Measurements from ENCODE around the gene FBXL13. TPM values are rescaled to one million over a fixed set of nuclear protein-coding genes. Genes with fewer than 3 reads are reported as not detected.
A peak's percentile ranks its signal among the peaks of the same experiment; 100 is the strongest.

FBXL13 gene
- polyA plus RNA-seq, 1 of the 3 experiments (the other 2 are of a cell fraction), result 1.1 TPM

DNA sequence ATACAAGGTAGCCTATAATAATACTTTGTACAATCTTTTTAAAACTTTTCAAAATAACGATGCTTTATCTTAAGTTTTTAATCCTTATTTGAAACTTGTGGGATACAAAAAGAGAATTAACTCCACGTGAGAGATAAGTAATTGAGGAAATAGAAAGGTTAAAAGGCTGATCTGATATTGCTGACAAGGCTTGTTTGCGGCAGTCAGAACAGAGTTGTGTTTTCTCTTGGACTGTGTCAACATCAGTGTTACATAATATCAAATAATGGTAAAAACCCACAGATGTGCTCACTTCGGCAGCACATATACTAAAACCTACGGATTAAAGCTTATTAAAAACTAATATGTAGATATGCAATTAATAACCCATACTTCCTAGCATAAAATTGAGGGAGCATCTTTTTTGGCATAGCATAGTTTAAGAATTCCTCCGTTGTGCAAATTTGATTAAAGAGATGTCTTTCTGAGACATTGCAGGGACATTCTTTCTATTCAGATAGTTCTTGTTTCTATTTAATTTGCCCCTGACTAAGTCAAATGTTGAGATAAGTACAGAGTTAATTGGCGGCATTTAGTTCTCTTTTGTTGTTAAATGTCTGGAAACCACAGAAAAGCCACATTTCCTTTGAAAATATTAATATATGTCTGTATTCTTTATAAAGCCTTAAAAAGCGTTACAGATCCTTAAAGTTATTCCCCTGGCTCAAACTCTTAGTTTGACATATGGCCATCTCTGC, 262.5 kb downstream of the FBXL13 start:
- no peaks in the 10 kb centered on the region for H3K27me3 ChIP-seq (ENCODE audit: insufficient read depth)
- no peaks in the 10 kb centered on the region for H3F3A ChIP-seq (replicated peaks; ENCODE audit: insufficient read depth)
- H3K27ac ChIP-seq (ENCODE audit: low read depth in 2 of 2, low read length in 1 of 2), result peak overlapping the region; percentile 52 to 61; a peak in 2 of 4 replicates
- H3K4me1 ChIP-seq (ENCODE audit: control insufficient read depth in 1 of 2, insufficient read depth in 2 of 2, low read depth in 1 of 2, low read length in 1 of 2), result peaks cover 0 to 3% of the 10 kb centered on the region in 2 experiments; a peak in 1 of 4 replicates
- peaks cover 2 to 10% of the 10 kb centered on the region in 2 experiments for H3K36me3 ChIP-seq (replicated peaks in 1 of 2; ENCODE audit: control insufficient read depth in 1 of 2, insufficient read depth in 2 of 2, low read length in 1 of 2)
- H3K9me2 ChIP-seq, result no peaks in the 10 kb centered on the region
- no peak overlapping the region for H3K9ac ChIP-seq
- ChIA-PET POLR2A (no interaction called here), CTCF (interaction anchor here (1.3 kb wide), 1 partner anchor 250 kb away, joined by 5 read pairs; no protein-coding TSS in a partner anchor)
- H3K9me3 ChIP-seq, result no peaks in the 10 kb centered on the region
- no peak overlapping the region for H2AFZ ChIP-seq (ENCODE audit: low read depth)
- no peak for DNase-seq
- no peak overlapping the region for H3K4me3 ChIP-seq (ENCODE audit: low read depth in 2 of 2, low read length in 1 of 2)
- no peak overlapping the region for H3K4me2 ChIP-seq
- H3K79me2 ChIP-seq (ENCODE audit: insufficient read depth), result no peaks in the 10 kb centered on the region
- WGBS (ENCODE audit: low lambda C conversion rate), result 36% methylated on average over 8 of the region's 8 CpGs
- no peaks in the 10 kb centered on the region for H4K20me1 ChIP-seq (ENCODE audit: insufficient read depth)
- TF ChIP-seq NRF1 (IDR thresholded peaks at IDR 0.05; ENCODE audit: low read depth, low read length) (no peak), FOXJ3 (CRISPR knock-in tag; IDR thresholded peaks at IDR 0.05) (no peak), FOSL2 (IDR thresholded peaks at IDR 0.05; ENCODE audit: borderline replicate concordance, low read depth) (no peak), CHD2 (IDR thresholded peaks at IDR 0.05; ENCODE audit: low read length, partially characterized antibody) (no peak), MXI1 (IDR thresholded peaks at IDR 0.05; ENCODE audit: low read depth, low read length) (no peak), RAD21 (IDR thresholded peaks at IDR 0.05; ENCODE audit: low read length) (no peak), POLR2AphosphoS5 (IDR thresholded peaks at IDR 0.05; ENCODE audit: low read depth, low read length) (peak; percentile 66; the same call in 1 of the 2 replicates), MEF2A (IDR thresholded peaks at IDR 0.05; ENCODE audit: borderline replicate concordance, low read depth) (no peak), JUND (IDR thresholded peaks at IDR 0.05) (0 out of 2 replicates have a peak, but pooled peaks have one; percentile 32), RXRA (IDR thresholded peaks at IDR 0.05; ENCODE audit: borderline replicate concordance, low read depth) (no peak), EP300 (IDR thresholded peaks at IDR 0.05; ENCODE audit: borderline replicate concordance in 1 of 2, low read depth in 1 of 2, low read length in 1 of 2) (peak; percentile 54 to 64; a peak in 3 of 4 replicates), TAF1 (IDR thresholded peaks at IDR 0.05; ENCODE audit: borderline replicate concordance, low read depth, low read length) (no peak), GABPA (IDR thresholded peaks at IDR 0.05; ENCODE audit: low read depth) (no peak), TEAD4 (IDR thresholded peaks at IDR 0.05; ENCODE audit: borderline replicate concordance, insufficient read depth) (peak; percentile 42; the same call in 1 of the 2 replicates), RFX5 (IDR thresholded peaks at IDR 0.05; ENCODE audit: low read length) (no peak), SMC3 (IDR thresholded peaks at IDR 0.05; ENCODE audit: low read depth, low read length) (no peak), EZH2phosphoT487 (IDR thresholded peaks at IDR 0.05; ENCODE audit: borderline replicate concordance, low read depth) (no peak), NFIC (IDR thresholded peaks at IDR 0.05; ENCODE audit: borderline replicate concordance) (peak; percentile 40; the same call in 1 of the 2 replicates), TCF12 (IDR thresholded peaks at IDR 0.05) (peak; percentile 85), RCOR1 (IDR thresholded peaks at IDR 0.05; ENCODE audit: low read length) (peak; percentile 57)
- TF ChIP-seq, protein P1, sequence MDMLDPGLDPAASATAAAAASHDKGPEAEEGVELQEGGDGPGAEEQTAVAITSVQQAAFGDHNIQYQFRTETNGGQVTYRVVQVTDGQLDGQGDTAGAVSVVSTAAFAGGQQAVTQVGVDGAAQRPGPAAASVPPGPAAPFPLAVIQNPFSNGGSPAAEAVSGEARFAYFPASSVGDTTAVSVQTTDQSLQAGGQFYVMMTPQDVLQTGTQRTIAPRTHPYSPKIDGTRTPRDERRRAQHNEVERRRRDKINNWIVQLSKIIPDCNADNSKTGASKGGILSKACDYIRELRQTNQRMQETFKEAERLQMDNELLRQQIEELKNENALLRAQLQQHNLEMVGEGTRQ (IDR thresholded peaks at IDR 0.05; ENCODE audit: borderline replicate concordance, low read depth, low read length), result no peak
- TF ChIP-seq, protein P2, sequence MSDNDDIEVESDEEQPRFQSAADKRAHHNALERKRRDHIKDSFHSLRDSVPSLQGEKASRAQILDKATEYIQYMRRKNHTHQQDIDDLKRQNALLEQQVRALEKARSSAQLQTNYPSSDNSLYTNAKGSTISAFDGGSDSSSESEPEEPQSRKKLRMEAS (IDR thresholded peaks at IDR 0.05; ENCODE audit: low read depth), result no peak
- TF ChIP-seq, protein P3, sequence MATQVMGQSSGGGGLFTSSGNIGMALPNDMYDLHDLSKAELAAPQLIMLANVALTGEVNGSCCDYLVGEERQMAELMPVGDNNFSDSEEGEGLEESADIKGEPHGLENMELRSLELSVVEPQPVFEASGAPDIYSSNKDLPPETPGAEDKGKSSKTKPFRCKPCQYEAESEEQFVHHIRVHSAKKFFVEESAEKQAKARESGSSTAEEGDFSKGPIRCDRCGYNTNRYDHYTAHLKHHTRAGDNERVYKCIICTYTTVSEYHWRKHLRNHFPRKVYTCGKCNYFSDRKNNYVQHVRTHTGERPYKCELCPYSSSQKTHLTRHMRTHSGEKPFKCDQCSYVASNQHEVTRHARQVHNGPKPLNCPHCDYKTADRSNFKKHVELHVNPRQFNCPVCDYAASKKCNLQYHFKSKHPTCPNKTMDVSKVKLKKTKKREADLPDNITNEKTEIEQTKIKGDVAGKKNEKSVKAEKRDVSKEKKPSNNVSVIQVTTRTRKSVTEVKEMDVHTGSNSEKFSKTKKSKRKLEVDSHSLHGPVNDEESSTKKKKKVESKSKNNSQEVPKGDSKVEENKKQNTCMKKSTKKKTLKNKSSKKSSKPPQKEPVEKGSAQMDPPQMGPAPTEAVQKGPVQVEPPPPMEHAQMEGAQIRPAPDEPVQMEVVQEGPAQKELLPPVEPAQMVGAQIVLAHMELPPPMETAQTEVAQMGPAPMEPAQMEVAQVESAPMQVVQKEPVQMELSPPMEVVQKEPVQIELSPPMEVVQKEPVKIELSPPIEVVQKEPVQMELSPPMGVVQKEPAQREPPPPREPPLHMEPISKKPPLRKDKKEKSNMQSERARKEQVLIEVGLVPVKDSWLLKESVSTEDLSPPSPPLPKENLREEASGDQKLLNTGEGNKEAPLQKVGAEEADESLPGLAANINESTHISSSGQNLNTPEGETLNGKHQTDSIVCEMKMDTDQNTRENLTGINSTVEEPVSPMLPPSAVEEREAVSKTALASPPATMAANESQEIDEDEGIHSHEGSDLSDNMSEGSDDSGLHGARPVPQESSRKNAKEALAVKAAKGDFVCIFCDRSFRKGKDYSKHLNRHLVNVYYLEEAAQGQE (IDR thresholded peaks at IDR 0.05; ENCODE audit: low read depth, low read length), result no peak
- TF ChIP-seq, protein P4, sequence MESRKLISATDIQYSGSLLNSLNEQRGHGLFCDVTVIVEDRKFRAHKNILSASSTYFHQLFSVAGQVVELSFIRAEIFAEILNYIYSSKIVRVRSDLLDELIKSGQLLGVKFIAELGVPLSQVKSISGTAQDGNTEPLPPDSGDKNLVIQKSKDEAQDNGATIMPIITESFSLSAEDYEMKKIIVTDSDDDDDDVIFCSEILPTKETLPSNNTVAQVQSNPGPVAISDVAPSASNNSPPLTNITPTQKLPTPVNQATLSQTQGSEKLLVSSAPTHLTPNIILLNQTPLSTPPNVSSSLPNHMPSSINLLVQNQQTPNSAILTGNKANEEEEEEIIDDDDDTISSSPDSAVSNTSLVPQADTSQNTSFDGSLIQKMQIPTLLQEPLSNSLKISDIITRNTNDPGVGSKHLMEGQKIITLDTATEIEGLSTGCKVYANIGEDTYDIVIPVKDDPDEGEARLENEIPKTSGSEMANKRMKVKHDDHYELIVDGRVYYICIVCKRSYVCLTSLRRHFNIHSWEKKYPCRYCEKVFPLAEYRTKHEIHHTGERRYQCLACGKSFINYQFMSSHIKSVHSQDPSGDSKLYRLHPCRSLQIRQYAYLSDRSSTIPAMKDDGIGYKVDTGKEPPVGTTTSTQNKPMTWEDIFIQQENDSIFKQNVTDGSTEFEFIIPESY (IDR thresholded peaks at IDR 0.05; ENCODE audit: borderline replicate concordance, low read depth), result no peak
- TF ChIP-seq, protein P5, sequence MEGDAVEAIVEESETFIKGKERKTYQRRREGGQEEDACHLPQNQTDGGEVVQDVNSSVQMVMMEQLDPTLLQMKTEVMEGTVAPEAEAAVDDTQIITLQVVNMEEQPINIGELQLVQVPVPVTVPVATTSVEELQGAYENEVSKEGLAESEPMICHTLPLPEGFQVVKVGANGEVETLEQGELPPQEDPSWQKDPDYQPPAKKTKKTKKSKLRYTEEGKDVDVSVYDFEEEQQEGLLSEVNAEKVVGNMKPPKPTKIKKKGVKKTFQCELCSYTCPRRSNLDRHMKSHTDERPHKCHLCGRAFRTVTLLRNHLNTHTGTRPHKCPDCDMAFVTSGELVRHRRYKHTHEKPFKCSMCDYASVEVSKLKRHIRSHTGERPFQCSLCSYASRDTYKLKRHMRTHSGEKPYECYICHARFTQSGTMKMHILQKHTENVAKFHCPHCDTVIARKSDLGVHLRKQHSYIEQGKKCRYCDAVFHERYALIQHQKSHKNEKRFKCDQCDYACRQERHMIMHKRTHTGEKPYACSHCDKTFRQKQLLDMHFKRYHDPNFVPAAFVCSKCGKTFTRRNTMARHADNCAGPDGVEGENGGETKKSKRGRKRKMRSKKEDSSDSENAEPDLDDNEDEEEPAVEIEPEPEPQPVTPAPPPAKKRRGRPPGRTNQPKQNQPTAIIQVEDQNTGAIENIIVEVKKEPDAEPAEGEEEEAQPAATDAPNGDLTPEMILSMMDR (IDR thresholded peaks at IDR 0.05), result no peak
